Heart left ventricle (tissue), 13 donors: ENCODE data around the gene OR9A4.

Experiments
- POLR2A ChIP-seq, 2 donors: fragments of 450-650 bp; IDR thresholded peaks; one replicate each; pipeline ENCODE4 v1.6.1; 2017; ENCODE audit warnings: antibody characterized with exemption in 2 of 2, mild to moderate bottlenecking in 2 of 2, moderate library complexity in 2 of 2
- TF ChIP-seq, protein P1 (sequence below), 12 donors: fragments of 200-600 bp; sonication (generic) in 4 of 12; IDR thresholded peaks; one replicate each; pipeline versions ENCODE4 v1.5.0 to v1.8.0; 2018 to 2022; ENCODE audit warnings: antibody characterized with exemption in 12 of 12, mild to moderate bottlenecking in 5 of 12
- donor health status: ischemic (EF 13 %, LVEDD 7.1; RV severe dilation, severe dysfunction).
- donor health status: DM: no; HTN: yes; CAD: no.
- donor health status: DM: no; HTN: no; CAD: no.
- donor health status: ischemic (EF 25% LVEDD 6.9; RV normal size, moderate dysfunction).
- donor health status: ischemic (EF 25% LVEDD 5.7; RV mildly dilated, moderate dysfunction).
- donor health status: ischemic (EF 35%, LVEDD 5.7; RV mildly dilated, moderate dysfunction).
- donor health status: nonischemic (EF 11% LVEDD 7.7; RV severe dilation, severe dysfunction).
- donor health status: DM: yes; HTN: yes; CAD: no.
- donor health status: PGD.
- donor health status: ischemic (EF 29% LVEDD 5.4; RV normal size, mild dysfunction).
- donor health status: nonischemic (EF 23%, LVEDD 6.1; RV moderate dilation, normal function).

DNA sequence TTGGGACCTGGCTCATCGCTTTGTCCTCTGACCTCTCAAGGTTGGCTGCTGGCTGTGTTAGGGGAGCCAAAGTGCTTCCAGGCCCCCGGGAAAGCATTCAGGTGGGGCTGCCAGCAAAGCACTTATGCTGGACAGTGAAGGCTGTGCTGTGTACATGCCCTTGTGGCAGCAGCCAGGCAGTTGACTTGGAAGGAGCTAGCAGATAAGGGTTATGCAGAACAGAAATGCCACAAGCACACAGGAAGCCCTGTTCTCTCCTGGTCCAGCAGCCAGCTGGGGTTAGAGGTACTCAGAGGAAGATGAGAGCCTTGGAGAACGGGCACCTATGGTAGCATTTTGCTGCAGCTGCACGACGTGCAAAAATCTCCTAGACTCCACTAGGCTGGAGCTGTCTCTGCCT, 35.2 kb upstream of the OR9A4 start:
- TF ChIP-seq, protein P1, sequence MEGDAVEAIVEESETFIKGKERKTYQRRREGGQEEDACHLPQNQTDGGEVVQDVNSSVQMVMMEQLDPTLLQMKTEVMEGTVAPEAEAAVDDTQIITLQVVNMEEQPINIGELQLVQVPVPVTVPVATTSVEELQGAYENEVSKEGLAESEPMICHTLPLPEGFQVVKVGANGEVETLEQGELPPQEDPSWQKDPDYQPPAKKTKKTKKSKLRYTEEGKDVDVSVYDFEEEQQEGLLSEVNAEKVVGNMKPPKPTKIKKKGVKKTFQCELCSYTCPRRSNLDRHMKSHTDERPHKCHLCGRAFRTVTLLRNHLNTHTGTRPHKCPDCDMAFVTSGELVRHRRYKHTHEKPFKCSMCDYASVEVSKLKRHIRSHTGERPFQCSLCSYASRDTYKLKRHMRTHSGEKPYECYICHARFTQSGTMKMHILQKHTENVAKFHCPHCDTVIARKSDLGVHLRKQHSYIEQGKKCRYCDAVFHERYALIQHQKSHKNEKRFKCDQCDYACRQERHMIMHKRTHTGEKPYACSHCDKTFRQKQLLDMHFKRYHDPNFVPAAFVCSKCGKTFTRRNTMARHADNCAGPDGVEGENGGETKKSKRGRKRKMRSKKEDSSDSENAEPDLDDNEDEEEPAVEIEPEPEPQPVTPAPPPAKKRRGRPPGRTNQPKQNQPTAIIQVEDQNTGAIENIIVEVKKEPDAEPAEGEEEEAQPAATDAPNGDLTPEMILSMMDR (IDR thresholded peaks at IDR 0.05), result no peak
- TF ChIP-seq POLR2A (IDR thresholded peaks at IDR 0.05), result no peak
